ENCODE data around the gene OR51D1. TPM values are rescaled to one million over a fixed set of nuclear protein-coding genes. Genes with fewer than 3 reads are reported as not detected.

OR51D1 gene
- total RNA-seq (2022) (not detected in 2 replicates), Bru-seq, nascent RNA (not detected), BruChase-seq, experiment 1, labeled RNA remaining after a 6-hour chase (not detected), BruChase-seq, experiment 2, labeled RNA remaining after a 2-hour chase (not detected)
- long read RNA-seq, result 0 reads

- Mint-ChIP-seq H3K36me3 (ENCODE audit: insufficient read depth, unreplicated experiment) (no peaks in the 10 kb centered on the region), H3K9me3 (ENCODE audit: low read depth, unreplicated experiment) (no peaks in the 10 kb centered on the region), H3K4me1 (ENCODE audit: low read depth, unreplicated experiment) (no peaks in the 10 kb centered on the region), H3K27me3 (ENCODE audit: unreplicated experiment) (peaks cover 25% of the 10 kb centered on the region), H3K27ac (ENCODE audit: unreplicated experiment) (no peak within 1 kb of the TSS), H3K4me3 (ENCODE audit: low read depth, unreplicated experiment) (no peak within 1 kb of the TSS)
- intact Hi-C loops (cut with micrococcal nuclease; ENCODE audit: unreplicated experiment), result loop anchor here (1.0 to 2.0 kb wide), 4 partner anchors 36 to 367 kb away; no protein-coding TSS in a partner anchor
- peak; percentile 83 for TF ChIP-seq CTCF (IDR thresholded peaks at IDR 0.05; ENCODE audit: unreplicated experiment)
- BruUV-seq (replicated peaks), result no TSS peak
- CTCF ChIA-PET, result interaction anchor here (0.7 to 2.8 kb wide), 6 partner anchors 9 to 450 kb away, joined by 3 to 25 read pairs (median 4); no protein-coding TSS in a partner anchor
- DNase-seq, result peak; percentile 80
Observed at GRCh38 chr11:4636962-4637661, at the start of gene OR51D1. OR51D1 (plus strand) TSS chr11:4637477; CDS start chr11:4639791, 2,314 bp downstream.

- CTCF ChIA-PET, result no interaction called here
- no peak for DNase-seq
- no peak overlapping the region for H3K4me3 Mint-ChIP-seq (ENCODE audit: low read depth, unreplicated experiment)
- no peak for TF ChIP-seq CTCF (IDR thresholded peaks at IDR 0.05; ENCODE audit: unreplicated experiment)
- peaks cover 42% of the 10 kb centered on the region for H3K27me3 Mint-ChIP-seq (ENCODE audit: unreplicated experiment)
- intact Hi-C loops (cut with micrococcal nuclease; ENCODE audit: unreplicated experiment), result no loop called here
- no TSS peak for BruUV-seq (replicated peaks)
- H3K4me1 Mint-ChIP-seq (ENCODE audit: low read depth, unreplicated experiment), result no peaks in the 10 kb centered on the region
- no peaks in the 10 kb centered on the region for H3K9me3 Mint-ChIP-seq (ENCODE audit: low read depth, unreplicated experiment)
- H3K27ac Mint-ChIP-seq (ENCODE audit: unreplicated experiment), result no peak overlapping the region
- no peaks in the 10 kb centered on the region for H3K36me3 Mint-ChIP-seq (ENCODE audit: insufficient read depth, unreplicated experiment)
Observed at GRCh38 chr11:4589017-4589416, 48.3 kb upstream of the OR51D1 start.

- TF ChIP-seq CTCF (IDR thresholded peaks at IDR 0.05; ENCODE audit: unreplicated experiment), result no peak
- Mint-ChIP-seq H3K9me3 (ENCODE audit: low read depth, unreplicated experiment) (no peaks in the 10 kb centered on the region), H3K36me3 (ENCODE audit: insufficient read depth, unreplicated experiment) (no peaks in the 10 kb centered on the region), H3K4me1 (ENCODE audit: low read depth, unreplicated experiment) (no peaks in the 10 kb centered on the region), H3K27me3 (ENCODE audit: unreplicated experiment) (peaks cover 4% of the 10 kb centered on the region), H3K4me3 (ENCODE audit: low read depth, unreplicated experiment) (no peak within 1 kb of the TSS), H3K27ac (ENCODE audit: unreplicated experiment) (no peak within 1 kb of the TSS)
- DNase-seq, result no peak
- no TSS peak for BruUV-seq (replicated peaks)
- intact Hi-C loops (cut with micrococcal nuclease; ENCODE audit: unreplicated experiment), result no loop called here
- CTCF ChIA-PET, result no interaction called here
Observed at GRCh38 chr11:4593739-4594138, 43.5 kb upstream of the OR51D1 start, which contains the start of gene OR52I1. OR52I1 (plus strand) TSS chr11:4594039; CDS start chr11:4594039, 0 bp downstream.

GRCh38 chr11:4605057-4605456, 32.2 kb upstream of the OR51D1 start:
- intact Hi-C loops (cut with micrococcal nuclease; ENCODE audit: unreplicated experiment), result loop anchor here (5.0 kb wide), 2 partner anchors 113 to 418 kb away; no protein-coding TSS in a partner anchor
- DNase-seq, result no peak
- BruUV-seq (replicated peaks), result no TSS peak
- CTCF ChIA-PET, result no interaction called here
- H3K27ac Mint-ChIP-seq (ENCODE audit: unreplicated experiment), result no peak overlapping the region
- no peaks in the 10 kb centered on the region for H3K27me3 Mint-ChIP-seq (ENCODE audit: unreplicated experiment)
- H3K36me3 Mint-ChIP-seq (ENCODE audit: insufficient read depth, unreplicated experiment), result peaks cover 19% of the 10 kb centered on the region
- H3K9me3 Mint-ChIP-seq (ENCODE audit: low read depth, unreplicated experiment), result no peaks in the 10 kb centered on the region
- no peak for TF ChIP-seq CTCF (IDR thresholded peaks at IDR 0.05; ENCODE audit: unreplicated experiment)
- H3K4me3 Mint-ChIP-seq (ENCODE audit: low read depth, unreplicated experiment), result no peak overlapping the region
- peaks cover 19% of the 10 kb centered on the region for H3K4me1 Mint-ChIP-seq (ENCODE audit: low read depth, unreplicated experiment)

Data from Calu3 (cell line).